GM23338 (cell line): ENCODE results near the gene ARHGAP19. TPM values are rescaled to one million over a fixed set of nuclear protein-coding genes. Genes with fewer than 3 reads are reported as not detected.
A peak's percentile ranks its signal among the peaks of the same experiment; 100 is the strongest.

ENCODE experiments used
- ATAC-seq: fragments of 200-7000 bp; cut with Tn5 transposase; 3 replicates; pipeline ENCODE4 v1.9.1; 2020
- DNase-seq: peaks from one replicate; pipeline ENCODE4 v3.0.0-alpha.2; 2015; ENCODE audit warnings: low spot score
- H2AFZ ChIP-seq: fragments of 200-600 bp; sonication (generic); 2 replicates; pipeline ENCODE4 v1.8.0; 2016; ENCODE audit warnings: antibody characterized with exemption, mild to moderate bottlenecking, moderate library complexity
- H3F3A ChIP-seq: fragments of 200-600 bp; sonication (generic); replicated peaks from 2 replicates; pipeline ENCODE4 v1.8.0; 2017; ENCODE audit warnings: antibody characterized with exemption, mixed run types, low read depth
- H3K27ac ChIP-seq: fragments of 200-600 bp; sonication (generic); 2 replicates; pipeline ENCODE4 v1.6.1; 2016; ENCODE audit warnings: low read depth
- H3K27me3 ChIP-seq: fragments of 200-600 bp; sonication (generic); 2 replicates; pipeline ENCODE4 v1.8.0; 2016; ENCODE audit warnings: mild to moderate bottlenecking, mixed run types, moderate library complexity; ENCODE audit not compliant: insufficient read depth
- H3K36me3 ChIP-seq: fragments of 200-600 bp; sonication (generic); 2 replicates; pipeline ENCODE4 v1.8.0; 2016; ENCODE audit warnings: mild to moderate bottlenecking; ENCODE audit not compliant: insufficient read depth
- H3K4me1 ChIP-seq: fragments of 200-600 bp; sonication (generic); 2 replicates; pipeline ENCODE4 v1.8.0; 2016; ENCODE audit warnings: mild to moderate bottlenecking, moderate library complexity; ENCODE audit not compliant: insufficient read depth
- H3K4me2 ChIP-seq: fragments of 200-600 bp; sonication (generic); 2 replicates; pipeline ENCODE4 v1.7.1; 2017; ENCODE audit warnings: mixed run types
- H3K4me3 ChIP-seq: fragments of 200-600 bp; sonication (generic); 2 replicates; pipeline ENCODE4 v1.6.1; 2016; ENCODE audit warnings: mixed run types
- H3K79me2 ChIP-seq: fragments of 200-600 bp; sonication (generic); replicated peaks from 2 replicates; pipeline ENCODE4 v1.8.0; 2017; ENCODE audit warnings: mild to moderate bottlenecking; ENCODE audit not compliant: insufficient read depth
- H3K9me2 ChIP-seq: fragments of 200-600 bp; sonication (generic); 2 replicates; pipeline ENCODE4 v1.8.0; 2017; ENCODE audit not compliant: insufficient read depth
- H4K20me1 ChIP-seq: fragments of 200-600 bp; sonication (generic); replicated peaks from 2 replicates; pipeline ENCODE4 v1.8.0; 2017; ENCODE audit warnings: mild to moderate bottlenecking; ENCODE audit not compliant: insufficient read depth
- H3K27ac Mint-ChIP-seq: 2 replicates; pipeline ENCODE4 v1.8.0; 2020; ENCODE audit warnings: inconsistent platforms, mild to moderate bottlenecking, moderate library complexity, mixed read lengths
- H3K27me3 Mint-ChIP-seq: 3 replicates; pipeline ENCODE4 v1.8.0; 2022; ENCODE audit warnings: low read depth, mild to moderate bottlenecking, moderate library complexity, mixed read lengths, inconsistent platforms; ENCODE audit not compliant: insufficient read depth, poor library complexity
- H3K36me3 Mint-ChIP-seq: 3 replicates; pipeline ENCODE4 v1.8.0; 2021; ENCODE audit warnings: low read depth, mild to moderate bottlenecking, inconsistent platforms, moderate library complexity, mixed read lengths
- H3K4me1 Mint-ChIP-seq: 3 replicates; pipeline ENCODE4 v1.8.0; 2020; ENCODE audit warnings: mild to moderate bottlenecking, inconsistent platforms, mixed read lengths
- H3K4me3 Mint-ChIP-seq: 3 replicates; pipeline ENCODE4 v1.8.0; 2021; ENCODE audit warnings: moderate library complexity, mild to moderate bottlenecking, inconsistent platforms, mixed read lengths
- H3K9me3 Mint-ChIP-seq: 3 replicates; pipeline ENCODE4 v1.8.0; 2020; ENCODE audit warnings: moderate library complexity, mild to moderate bottlenecking, inconsistent platforms, mixed read lengths
- CREB1 ChIP-seq: fragments of 250-450 bp; sonication (Bioruptor Pico); IDR thresholded peaks from 2 replicates; pipeline ENCODE4 v1.5.0; 2020; ENCODE audit warnings: low read depth, mild to moderate bottlenecking, moderate library complexity
- EZH2phosphoT487 ChIP-seq: fragments of 200-600 bp; sonication (generic); IDR thresholded peaks from one replicate; pipeline ENCODE4 v1.8.1; 2018; ENCODE audit warnings: antibody characterized with exemption; ENCODE audit not compliant: unreplicated experiment
- NANOG ChIP-seq: IDR thresholded peaks from 2 replicates; pipeline ENCODE4 v1.6.1; 2016; ENCODE audit warnings: antibody characterized with exemption, borderline replicate concordance
- POLR2AphosphoS5 ChIP-seq: IDR thresholded peaks from 2 replicates; pipeline ENCODE4 v1.6.1; 2016; ENCODE audit warnings: antibody characterized with exemption, low read depth
- long read RNA-seq: library from polyadenylated mRNA; unstranded; transcript quantifications from one replicate; pipeline ENCODE4 v2.0.0, GENCODE V29; 2020; ENCODE audit not compliant: unreplicated experiment
- polyA plus RNA-seq: library from polyadenylated mRNA; unstranded; fragments of >200 nt; fragmentation: Nextera tagmentation; extraction: Ambion mirVana; gene quantifications from 2 replicates; pipeline ENCODE4 v1.2.1, GENCODE V29; 2016
- total RNA-seq: library from RNA; depleted of rRNA; stranded (reverse); fragments of >200 nt; shearing (Covaris generic); gene quantifications from 2 replicates; pipeline ENCODE4 v1.2.3, GENCODE V29; 2014; rRNA removed
- TF ChIP-seq, protein P1 (sequence below): IDR thresholded peaks from one replicate; pipeline ENCODE4 v1.6.1; 2018; ENCODE audit warnings: antibody characterized with exemption; ENCODE audit not compliant: unreplicated experiment
- TF ChIP-seq, protein P2 (sequence below), 2 experiments: fragments of 200-600 bp in 1 of 2; sonication (generic) in 1 of 2; conservative IDR thresholded peaks; 2 replicates each; pipeline versions ENCODE4 v1.5.1 to v1.6.1; 2016 to 2017; ENCODE audit warnings: antibody characterized with exemption in 2 of 2, low read depth in 2 of 2, mild to moderate bottlenecking in 2 of 2, moderate library complexity in 1 of 2

ARHGAP19 gene, protein sequence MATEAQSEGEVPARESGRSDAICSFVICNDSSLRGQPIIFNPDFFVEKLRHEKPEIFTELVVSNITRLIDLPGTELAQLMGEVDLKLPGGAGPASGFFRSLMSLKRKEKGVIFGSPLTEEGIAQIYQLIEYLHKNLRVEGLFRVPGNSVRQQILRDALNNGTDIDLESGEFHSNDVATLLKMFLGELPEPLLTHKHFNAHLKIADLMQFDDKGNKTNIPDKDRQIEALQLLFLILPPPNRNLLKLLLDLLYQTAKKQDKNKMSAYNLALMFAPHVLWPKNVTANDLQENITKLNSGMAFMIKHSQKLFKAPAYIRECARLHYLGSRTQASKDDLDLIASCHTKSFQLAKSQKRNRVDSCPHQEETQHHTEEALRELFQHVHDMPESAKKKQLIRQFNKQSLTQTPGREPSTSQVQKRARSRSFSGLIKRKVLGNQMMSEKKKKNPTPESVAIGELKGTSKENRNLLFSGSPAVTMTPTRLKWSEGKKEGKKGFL
- total RNA-seq (35.9 and 38.8 TPM in 2 replicates), polyA plus RNA-seq (7.6 and 11.5 TPM in 2 replicates)
- long read RNA-seq, partial matches to known transcripts: 3 of 10 reads
- long read RNA-seq, other reads (novel, unspliced or antisense): 7 of 10 reads

DNA sequence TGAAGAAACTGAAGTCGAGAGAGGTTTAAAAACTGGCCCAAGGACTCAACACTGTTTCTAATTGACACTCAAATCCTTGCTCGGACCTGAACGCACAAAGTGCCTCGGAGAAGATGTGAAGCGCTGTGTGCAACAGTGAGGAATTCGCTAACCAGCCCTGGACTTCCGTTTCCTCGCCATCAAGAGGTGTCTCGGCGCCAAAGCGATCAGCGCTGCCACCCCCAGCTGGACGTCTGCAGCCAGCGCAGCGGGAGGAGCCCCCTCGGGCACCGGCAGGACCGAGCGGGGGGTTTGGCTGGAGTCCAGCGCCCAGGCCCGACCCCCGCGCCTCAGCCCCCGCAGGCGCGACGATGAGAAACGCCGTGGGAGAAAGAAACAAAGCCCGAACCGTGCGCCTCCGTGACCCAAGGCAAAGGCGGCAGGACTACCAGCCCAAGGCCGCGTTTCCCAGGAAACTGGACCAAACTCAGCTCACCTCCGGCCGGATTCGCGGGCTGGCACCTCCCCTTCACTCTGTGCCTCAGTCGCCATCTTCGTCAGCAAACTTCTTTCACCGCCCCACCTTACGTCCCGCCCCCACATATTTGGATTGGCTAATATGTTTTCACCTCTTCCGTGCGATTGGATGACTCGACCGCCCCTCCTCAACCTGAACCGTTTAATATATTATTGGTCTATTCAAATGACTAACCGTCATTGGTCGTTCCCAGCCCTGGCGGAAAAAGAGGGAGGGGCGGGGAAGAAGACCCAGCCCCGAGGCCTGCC lies at the start of gene ARHGAP19:
Gene ARHGAP19, minus strand, starts transcription at position 541 of the 765 bp plus-strand sequence. Its CDS starts 10 bp downstream, at position 531.
- Mint-ChIP-seq H3K27me3 (peaks cover 5% of the 10 kb centered on the region), H3K4me1 (peaks cover 17% of the 10 kb centered on the region), H3K9me3 (no peaks in the 10 kb centered on the region; the same call in 2 of the 3 replicates), H3K27ac (peak within 1 kb of the TSS; percentile 94), H3K36me3 (peaks cover 13% of the 10 kb centered on the region), H3K4me3 (peak within 1 kb of the TSS; percentile 91)
- H3K4me2 ChIP-seq: peak within 1 kb of the TSS; percentile 85
- no peaks in the 10 kb centered on the region for H3K9me2 ChIP-seq
- peak within 1 kb of the TSS; percentile 77 for H3K4me3 ChIP-seq
- peak; percentile 81 for TF ChIP-seq POLR2AphosphoS5
- TF ChIP-seq CREB1: peak; percentile 71
- TF ChIP-seq EZH2phosphoT487: no peak
- TF ChIP-seq, protein P1, sequence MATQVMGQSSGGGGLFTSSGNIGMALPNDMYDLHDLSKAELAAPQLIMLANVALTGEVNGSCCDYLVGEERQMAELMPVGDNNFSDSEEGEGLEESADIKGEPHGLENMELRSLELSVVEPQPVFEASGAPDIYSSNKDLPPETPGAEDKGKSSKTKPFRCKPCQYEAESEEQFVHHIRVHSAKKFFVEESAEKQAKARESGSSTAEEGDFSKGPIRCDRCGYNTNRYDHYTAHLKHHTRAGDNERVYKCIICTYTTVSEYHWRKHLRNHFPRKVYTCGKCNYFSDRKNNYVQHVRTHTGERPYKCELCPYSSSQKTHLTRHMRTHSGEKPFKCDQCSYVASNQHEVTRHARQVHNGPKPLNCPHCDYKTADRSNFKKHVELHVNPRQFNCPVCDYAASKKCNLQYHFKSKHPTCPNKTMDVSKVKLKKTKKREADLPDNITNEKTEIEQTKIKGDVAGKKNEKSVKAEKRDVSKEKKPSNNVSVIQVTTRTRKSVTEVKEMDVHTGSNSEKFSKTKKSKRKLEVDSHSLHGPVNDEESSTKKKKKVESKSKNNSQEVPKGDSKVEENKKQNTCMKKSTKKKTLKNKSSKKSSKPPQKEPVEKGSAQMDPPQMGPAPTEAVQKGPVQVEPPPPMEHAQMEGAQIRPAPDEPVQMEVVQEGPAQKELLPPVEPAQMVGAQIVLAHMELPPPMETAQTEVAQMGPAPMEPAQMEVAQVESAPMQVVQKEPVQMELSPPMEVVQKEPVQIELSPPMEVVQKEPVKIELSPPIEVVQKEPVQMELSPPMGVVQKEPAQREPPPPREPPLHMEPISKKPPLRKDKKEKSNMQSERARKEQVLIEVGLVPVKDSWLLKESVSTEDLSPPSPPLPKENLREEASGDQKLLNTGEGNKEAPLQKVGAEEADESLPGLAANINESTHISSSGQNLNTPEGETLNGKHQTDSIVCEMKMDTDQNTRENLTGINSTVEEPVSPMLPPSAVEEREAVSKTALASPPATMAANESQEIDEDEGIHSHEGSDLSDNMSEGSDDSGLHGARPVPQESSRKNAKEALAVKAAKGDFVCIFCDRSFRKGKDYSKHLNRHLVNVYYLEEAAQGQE: no peak
- TF ChIP-seq NANOG: no peak
- TF ChIP-seq, protein P2, sequence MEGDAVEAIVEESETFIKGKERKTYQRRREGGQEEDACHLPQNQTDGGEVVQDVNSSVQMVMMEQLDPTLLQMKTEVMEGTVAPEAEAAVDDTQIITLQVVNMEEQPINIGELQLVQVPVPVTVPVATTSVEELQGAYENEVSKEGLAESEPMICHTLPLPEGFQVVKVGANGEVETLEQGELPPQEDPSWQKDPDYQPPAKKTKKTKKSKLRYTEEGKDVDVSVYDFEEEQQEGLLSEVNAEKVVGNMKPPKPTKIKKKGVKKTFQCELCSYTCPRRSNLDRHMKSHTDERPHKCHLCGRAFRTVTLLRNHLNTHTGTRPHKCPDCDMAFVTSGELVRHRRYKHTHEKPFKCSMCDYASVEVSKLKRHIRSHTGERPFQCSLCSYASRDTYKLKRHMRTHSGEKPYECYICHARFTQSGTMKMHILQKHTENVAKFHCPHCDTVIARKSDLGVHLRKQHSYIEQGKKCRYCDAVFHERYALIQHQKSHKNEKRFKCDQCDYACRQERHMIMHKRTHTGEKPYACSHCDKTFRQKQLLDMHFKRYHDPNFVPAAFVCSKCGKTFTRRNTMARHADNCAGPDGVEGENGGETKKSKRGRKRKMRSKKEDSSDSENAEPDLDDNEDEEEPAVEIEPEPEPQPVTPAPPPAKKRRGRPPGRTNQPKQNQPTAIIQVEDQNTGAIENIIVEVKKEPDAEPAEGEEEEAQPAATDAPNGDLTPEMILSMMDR (conservative IDR thresholded peaks at IDR 0.05; ENCODE audit: low read depth in 2 of 2): peak in 1 of 2 experiments; percentile 6; a peak in 1 of 4 replicates
- H3K36me3 ChIP-seq: no peaks in the 10 kb centered on the region; the same call in 1 of the 2 replicates
- no peaks in the 10 kb centered on the region for H4K20me1 ChIP-seq
- no peaks in the 10 kb centered on the region for H3K27me3 ChIP-seq
- peak within 1 kb of the TSS; percentile 84 for H3K27ac ChIP-seq
- H3K79me2 ChIP-seq: peaks cover 38% of the 10 kb centered on the region
- H3F3A ChIP-seq: peaks cover 11% of the 10 kb centered on the region
- peak within 1 kb of the TSS; percentile 85; the same call in 1 of the 2 replicates for H2AFZ ChIP-seq
- peak; percentile 95 for ATAC-seq
- DNase-seq: peak; percentile 99
- peaks cover 6% of the 10 kb centered on the region; the same call in 1 of the 2 replicates for H3K4me1 ChIP-seq
